ENCODE results near the gene EEA1. TPM values are rescaled to one million over a fixed set of nuclear protein-coding genes. Genes with fewer than 3 reads are reported as not detected.

The EEA1 gene
- total RNA-seq, 1 donor from 2014 or later: 11.6 TPM

- peaks cover 3% of the 10 kb centered on the region for H3K9me3 Mint-ChIP-seq
Observed at GRCh38 chr12:92890601-92891106, 38.4 kb downstream of the EEA1 start.

GRCh38 chr12:92886131-92886530, 43.0 kb downstream of the EEA1 start:
- H3K27ac ChIP-seq: no peak overlapping the region
- no peaks in the 10 kb centered on the region for H3K9me3 Mint-ChIP-seq
- no peak overlapping the region for H3K4me3 Mint-ChIP-seq
- H3K27me3 ChIP-seq: no peaks in the 10 kb centered on the region
- no peaks in the 10 kb centered on the region for H3K4me1 Mint-ChIP-seq
- no peaks in the 10 kb centered on the region for H3K27me3 Mint-ChIP-seq (ENCODE audit: insufficient read depth, low read depth)
- no peak overlapping the region for H3K27ac Mint-ChIP-seq
- no peak overlapping the region for H2AFZ ChIP-seq (replicated peaks)
- H3K4me2 ChIP-seq: no peak overlapping the region
- H3K9ac ChIP-seq: no peak overlapping the region
- H3K4me3 ChIP-seq: no peak overlapping the region
- H3K36me3 Mint-ChIP-seq: peaks cover 26% of the 10 kb centered on the region
- H3F3A ChIP-seq (ENCODE audit: low read depth): no peaks in the 10 kb centered on the region
- no peaks in the 10 kb centered on the region for H3K36me3 ChIP-seq
- no peaks in the 10 kb centered on the region for H3K79me2 ChIP-seq (ENCODE audit: low read depth)
- no peaks in the 10 kb centered on the region for H3K9me3 ChIP-seq (ENCODE audit: low read depth)
- H4K20me1 ChIP-seq (ENCODE audit: low read depth): no peaks in the 10 kb centered on the region
- TF ChIP-seq EZH2 (IDR thresholded peaks at IDR 0.05) (no peak), CTCF (IDR thresholded peaks at IDR 0.05) (no peak), EZH2phosphoT487 (IDR thresholded peaks at IDR 0.05) (no peak)
- no peaks in the 10 kb centered on the region for H3K4me1 ChIP-seq
- no peak for DNase-seq (ENCODE audit: low spot score)

More at GRCh38 chr12:92890601-92891106, 38.4 kb downstream of the EEA1 start:
- Histone ChIP-seq H3K4me2 (no peak overlapping the region), H3K27me3 (no peaks in the 10 kb centered on the region), H3K9me3 (ENCODE audit: low read depth) (no peaks in the 10 kb centered on the region), H3K79me2 (ENCODE audit: low read depth) (peaks cover 7% of the 10 kb centered on the region), H3K4me3 (no peak overlapping the region), H4K20me1 (ENCODE audit: low read depth) (no peaks in the 10 kb centered on the region), H3K36me3 (no peaks in the 10 kb centered on the region), H2AFZ (replicated peaks) (no peak overlapping the region), H3K4me1 (peaks cover 10% of the 10 kb centered on the region), H3K9ac (no peak overlapping the region), H3K27ac (no peak overlapping the region), H3F3A (ENCODE audit: low read depth) (no peaks in the 10 kb centered on the region)
- Mint-ChIP-seq H3K4me3 (no peak overlapping the region), H3K27ac (no peak overlapping the region), H3K4me1 (no peaks in the 10 kb centered on the region), H3K27me3 (ENCODE audit: insufficient read depth, low read depth) (no peaks in the 10 kb centered on the region), H3K36me3 (peaks cover 8% of the 10 kb centered on the region)
- TF ChIP-seq EZH2phosphoT487 (IDR thresholded peaks at IDR 0.05) (no peak), EZH2 (IDR thresholded peaks at IDR 0.05) (no peak), CTCF (IDR thresholded peaks at IDR 0.05) (no peak)
- DNase-seq (ENCODE audit: low spot score): no peak

GRCh38 chr12:92879698-92880322, 49.3 kb downstream of the EEA1 start:
- no peaks in the 10 kb centered on the region for H3K79me2 ChIP-seq (ENCODE audit: low read depth)
- H3K4me1 Mint-ChIP-seq: no peaks in the 10 kb centered on the region

More at GRCh38 chr12:92879698-92880322, 49.3 kb downstream of the EEA1 start:
- Histone ChIP-seq H3F3A (ENCODE audit: low read depth) (no peaks in the 10 kb centered on the region), H4K20me1 (ENCODE audit: low read depth) (no peaks in the 10 kb centered on the region), H3K36me3 (no peaks in the 10 kb centered on the region), H3K27me3 (no peaks in the 10 kb centered on the region), H3K9ac (no peak overlapping the region), H3K4me2 (no peak overlapping the region), H3K27ac (peak overlapping the region; percentile 26), H3K9me3 (ENCODE audit: low read depth) (no peaks in the 10 kb centered on the region), H3K4me3 (no peak overlapping the region), H3K4me1 (peaks cover 4% of the 10 kb centered on the region), H2AFZ (replicated peaks) (no peak overlapping the region)
- Mint-ChIP-seq H3K27me3 (ENCODE audit: insufficient read depth, low read depth) (no peaks in the 10 kb centered on the region), H3K9me3 (no peaks in the 10 kb centered on the region), H3K27ac (no peak overlapping the region), H3K4me3 (no peak overlapping the region), H3K36me3 (peaks cover 22% of the 10 kb centered on the region)
- TF ChIP-seq EZH2phosphoT487 (IDR thresholded peaks at IDR 0.05) (no peak), EZH2 (IDR thresholded peaks at IDR 0.05) (no peak), CTCF (IDR thresholded peaks at IDR 0.05) (no peak)
- no peak for DNase-seq (ENCODE audit: low spot score)

Data from neural progenitor cell (in vitro differentiated cells).